ENCODE data around the gene AGPS. TPM values are rescaled to one million over a fixed set of nuclear protein-coding genes. Genes with fewer than 3 reads are reported as not detected.

AGPS gene
- total RNA-seq, 2 donors from 2014 or later, result 64.8 to 102 TPM

DNA sequence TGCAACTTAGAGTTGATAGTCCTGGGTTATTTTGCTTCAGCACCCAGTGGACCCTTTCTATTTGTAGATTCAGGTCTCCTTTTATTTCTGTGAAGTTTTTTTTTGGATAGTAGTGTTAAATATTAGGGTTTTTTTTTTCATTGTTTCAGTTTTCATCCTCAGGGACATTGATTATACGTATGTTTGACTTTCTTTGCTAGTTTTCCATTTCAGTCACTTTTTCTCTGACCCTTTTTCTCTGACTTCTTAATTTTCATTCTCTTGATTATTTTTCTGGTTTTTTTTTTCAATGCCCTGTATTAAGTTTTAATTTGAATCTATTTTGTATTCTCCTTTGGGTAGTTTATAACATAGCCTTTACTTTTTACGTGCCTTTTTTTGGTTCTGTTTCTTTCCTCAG lies 79.4 kb downstream of the AGPS start:
- no peak overlapping the region for H3K4me3 ChIP-seq
- intact Hi-C loops (cut with DNase I), result no loop called here
- no peaks in the 10 kb centered on the region for H3K4me1 ChIP-seq
- H3K27ac ChIP-seq, result no peak overlapping the region
- H3K27me3 ChIP-seq, result no peaks in the 10 kb centered on the region
- H3K9me3 ChIP-seq, result no peaks in the 10 kb centered on the region
- TF ChIP-seq, protein P1, sequence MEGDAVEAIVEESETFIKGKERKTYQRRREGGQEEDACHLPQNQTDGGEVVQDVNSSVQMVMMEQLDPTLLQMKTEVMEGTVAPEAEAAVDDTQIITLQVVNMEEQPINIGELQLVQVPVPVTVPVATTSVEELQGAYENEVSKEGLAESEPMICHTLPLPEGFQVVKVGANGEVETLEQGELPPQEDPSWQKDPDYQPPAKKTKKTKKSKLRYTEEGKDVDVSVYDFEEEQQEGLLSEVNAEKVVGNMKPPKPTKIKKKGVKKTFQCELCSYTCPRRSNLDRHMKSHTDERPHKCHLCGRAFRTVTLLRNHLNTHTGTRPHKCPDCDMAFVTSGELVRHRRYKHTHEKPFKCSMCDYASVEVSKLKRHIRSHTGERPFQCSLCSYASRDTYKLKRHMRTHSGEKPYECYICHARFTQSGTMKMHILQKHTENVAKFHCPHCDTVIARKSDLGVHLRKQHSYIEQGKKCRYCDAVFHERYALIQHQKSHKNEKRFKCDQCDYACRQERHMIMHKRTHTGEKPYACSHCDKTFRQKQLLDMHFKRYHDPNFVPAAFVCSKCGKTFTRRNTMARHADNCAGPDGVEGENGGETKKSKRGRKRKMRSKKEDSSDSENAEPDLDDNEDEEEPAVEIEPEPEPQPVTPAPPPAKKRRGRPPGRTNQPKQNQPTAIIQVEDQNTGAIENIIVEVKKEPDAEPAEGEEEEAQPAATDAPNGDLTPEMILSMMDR (IDR thresholded peaks at IDR 0.05), result no peak
- no peak overlapping the region for H3K9ac ChIP-seq (ENCODE audit: low read depth in 2 of 2, low read length in 2 of 2)
- no peaks in the 10 kb centered on the region for H3K36me3 ChIP-seq
- DNase-seq, result no peak

DNA sequence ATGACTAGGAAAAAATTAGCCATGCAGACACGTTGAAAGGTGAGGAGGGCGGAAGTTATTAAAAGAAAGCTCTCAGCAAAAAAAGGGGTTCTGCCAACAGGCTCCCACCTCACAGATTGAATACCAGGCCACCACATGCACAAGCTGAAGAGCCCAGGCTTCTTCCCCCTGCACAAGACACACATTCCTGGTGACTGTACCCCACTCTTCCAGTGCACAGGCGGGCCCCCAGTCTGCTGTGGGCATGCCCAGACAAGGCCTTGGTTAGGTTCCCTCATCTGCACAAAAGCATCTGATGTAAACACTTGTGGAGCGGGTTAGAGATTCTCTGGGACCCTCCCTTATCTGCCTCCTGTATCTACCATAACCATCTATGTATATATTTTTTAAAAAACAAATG lies 81.7 kb downstream of the AGPS start:
- intact Hi-C loops (cut with DNase I), result no loop called here
- H3K9me3 ChIP-seq, result no peaks in the 10 kb centered on the region
- TF ChIP-seq, protein P1 (IDR thresholded peaks at IDR 0.05), result no peak

DNA sequence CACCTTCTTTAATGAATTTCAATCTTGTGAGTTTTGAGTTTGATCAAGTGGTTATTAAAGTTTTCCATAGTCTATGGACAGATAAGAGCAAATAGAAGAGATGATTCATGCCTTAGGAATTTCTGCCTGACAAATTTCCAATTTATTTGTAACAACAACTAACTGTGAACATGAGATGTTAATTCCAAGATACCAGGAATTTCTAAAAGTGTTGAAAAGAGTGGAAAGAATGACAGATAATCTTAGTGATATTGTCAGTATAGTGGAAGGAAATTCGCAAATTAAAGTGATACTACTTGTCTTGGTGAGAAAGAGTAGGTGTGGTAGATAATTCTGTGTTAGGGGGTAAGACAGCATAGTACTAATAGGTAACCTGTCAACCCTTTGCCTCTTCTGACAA lies 82.4 kb downstream of the AGPS start:
- no peaks in the 10 kb centered on the region for H3K9me3 ChIP-seq
- H3K36me3 ChIP-seq, result no peaks in the 10 kb centered on the region
- no peak overlapping the region for H3K27ac ChIP-seq
- no peaks in the 10 kb centered on the region for H3K27me3 ChIP-seq
- TF ChIP-seq, protein P1 (IDR thresholded peaks at IDR 0.05), result no peak
- no peak for DNase-seq
- no peak overlapping the region for H3K4me3 ChIP-seq
- intact Hi-C loops (cut with DNase I), result no loop called here
- H3K4me1 ChIP-seq, result no peaks in the 10 kb centered on the region
- no peak overlapping the region for H3K9ac ChIP-seq (ENCODE audit: low read depth in 2 of 2, low read length in 2 of 2)

More for the DNA sequence above, 81.7 kb downstream of the AGPS start:
- no peaks in the 10 kb centered on the region for H3K27me3 ChIP-seq
- no peaks in the 10 kb centered on the region for H3K36me3 ChIP-seq
- no peak overlapping the region for H3K9ac ChIP-seq (ENCODE audit: low read depth in 2 of 2, low read length in 2 of 2)
- H3K4me1 ChIP-seq, result no peaks in the 10 kb centered on the region
- no peak overlapping the region for H3K4me3 ChIP-seq
- H3K27ac ChIP-seq, result no peak overlapping the region
- DNase-seq, result no peak

DNA sequence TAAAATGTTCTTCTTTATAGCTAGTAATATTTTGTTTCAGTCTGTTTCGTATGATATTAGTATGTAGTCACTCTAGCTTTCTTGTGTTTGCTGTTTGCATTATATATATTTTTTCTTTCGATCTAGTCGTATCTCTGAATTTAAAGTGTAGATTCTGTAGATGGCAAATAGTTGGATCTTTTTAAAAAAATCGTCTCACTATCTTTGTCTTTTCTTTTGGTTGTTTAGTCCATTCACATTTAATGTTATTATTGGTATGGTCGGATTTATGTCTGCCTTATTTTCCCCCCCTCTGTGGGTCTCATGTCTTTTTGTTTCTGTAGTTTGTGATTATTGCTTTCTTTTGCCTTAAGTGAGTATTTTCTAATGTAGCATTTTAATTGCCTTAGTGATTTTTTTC lies 84.3 kb downstream of the AGPS start:
- H3K9ac ChIP-seq (ENCODE audit: low read depth in 2 of 2, low read length in 2 of 2), result no peak overlapping the region

DNA sequence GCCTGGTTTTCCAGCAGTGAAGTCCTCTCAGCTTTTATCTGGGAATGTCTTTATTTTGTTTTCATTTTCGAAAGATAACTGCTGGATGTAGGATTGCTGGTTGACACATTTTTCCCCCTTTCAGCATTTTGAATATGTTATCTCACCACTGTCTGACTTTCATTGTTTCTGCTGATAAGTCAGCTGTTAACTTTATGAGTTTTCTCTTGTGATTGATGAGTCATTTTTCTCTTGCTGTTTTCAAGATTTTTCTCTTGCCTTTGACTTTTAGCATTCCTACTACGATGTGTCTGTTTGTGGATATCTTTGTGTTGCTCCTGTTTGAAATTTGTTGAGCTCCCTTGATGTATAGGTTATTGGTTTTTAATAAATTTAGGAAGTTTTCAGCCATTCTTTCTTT lies 85.5 kb downstream of the AGPS start:
- Histone ChIP-seq H3K27me3 (no peaks in the 10 kb centered on the region), H3K4me3 (no peak overlapping the region), H3K9me3 (no peaks in the 10 kb centered on the region), H3K9ac (ENCODE audit: low read depth in 2 of 2, low read length in 2 of 2) (no peak overlapping the region), H3K4me1 (no peaks in the 10 kb centered on the region), H3K36me3 (no peaks in the 10 kb centered on the region), H3K27ac (no peak overlapping the region)
- no peak for DNase-seq
- TF ChIP-seq, protein P1 (IDR thresholded peaks at IDR 0.05), result no peak
- intact Hi-C loops (cut with DNase I), result no loop called here

More for the DNA sequence above, 84.3 kb downstream of the AGPS start:
- TF ChIP-seq, protein P1 (IDR thresholded peaks at IDR 0.05), result no peak
- H3K4me1 ChIP-seq, result no peaks in the 10 kb centered on the region
- no peak overlapping the region for H3K4me3 ChIP-seq
- no peaks in the 10 kb centered on the region for H3K27me3 ChIP-seq
- intact Hi-C loops (cut with DNase I), result no loop called here
- DNase-seq, result no peak
- H3K27ac ChIP-seq, result no peak overlapping the region
- H3K36me3 ChIP-seq, result no peaks in the 10 kb centered on the region
- H3K9me3 ChIP-seq, result no peaks in the 10 kb centered on the region

DNA sequence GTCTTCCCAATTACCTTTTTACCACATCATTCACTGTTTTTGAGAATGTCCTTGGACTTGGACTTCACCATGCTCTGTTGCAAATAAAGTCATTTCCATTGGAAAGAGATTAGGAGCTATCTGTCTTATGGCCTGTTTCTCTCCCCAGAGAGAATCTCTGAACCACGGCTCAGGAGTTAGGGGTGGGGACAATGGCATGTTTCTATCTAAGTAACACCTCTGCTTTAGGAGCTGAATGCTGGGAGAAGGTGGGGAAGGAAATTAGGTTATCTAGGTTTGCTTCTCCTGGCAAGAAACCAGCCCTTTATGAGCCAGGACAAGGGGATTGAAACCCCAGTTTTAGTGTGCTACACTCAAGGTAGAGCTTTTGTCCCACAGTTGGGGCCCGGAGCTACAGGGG lies 86.3 kb downstream of the AGPS start:
- Histone ChIP-seq H3K36me3 (no peaks in the 10 kb centered on the region), H3K4me3 (no peak overlapping the region), H3K27me3 (no peaks in the 10 kb centered on the region), H3K9me3 (no peaks in the 10 kb centered on the region), H3K27ac (no peak overlapping the region), H3K4me1 (no peaks in the 10 kb centered on the region), H3K9ac (ENCODE audit: low read depth in 2 of 2, low read length in 2 of 2) (no peak overlapping the region)
- DNase-seq, result no peak
- TF ChIP-seq, protein P1 (IDR thresholded peaks at IDR 0.05), result no peak
- intact Hi-C loops (cut with DNase I), result no loop called here

Measured in colonic mucosa (tissue), 4 donors.